Activated B cell treated with CpG ODN at 0.5 μM for 24 hours (primary cell): Measurements from ENCODE around the gene HS6ST3. TPM values are rescaled to one million over a fixed set of nuclear protein-coding genes. Genes with fewer than 3 reads are reported as not detected.

Experiments
- ATAC-seq: fragments of 200-7000 bp; cut with Tn5 transposase; one replicate; pipeline ENCODE4 v1.10.0; 2021; ENCODE audit warnings: low read depth, mild to moderate bottlenecking, moderate library complexity
- CTCF ChIA-PET: fragments of 350-600 bp; sonication (Branson Sonifier 250); formaldehyde crosslinking; loops from one replicate; lab custom pipeline; 2021; ENCODE audit warnings: antibody characterized with exemption; lab: Charles Lee
- POLR2A ChIA-PET: fragments of 350-600 bp; sonication (Branson Sonifier 250); formaldehyde crosslinking; loops from one replicate; lab custom pipeline; 2021; ENCODE audit warnings: antibody characterized with exemption; lab: Charles Lee
- DNase-seq: peaks from one replicate; pipeline ENCODE4 v3.0.0; 2022
- H3K27ac Mint-ChIP-seq: one replicate; pipeline ENCODE4 v1.8.0; 2020; ENCODE audit warnings: mixed read lengths
- H3K27me3 Mint-ChIP-seq: one replicate; pipeline ENCODE4 v1.8.0; 2021; ENCODE audit warnings: mixed read lengths
- H3K36me3 Mint-ChIP-seq: one replicate; pipeline ENCODE4 v1.8.0; 2021; ENCODE audit warnings: low read depth, mixed read lengths
- H3K4me1 Mint-ChIP-seq: one replicate; pipeline ENCODE4 v1.8.0; 2021; ENCODE audit warnings: mixed read lengths
- H3K4me3 Mint-ChIP-seq: one replicate; pipeline ENCODE4 v1.8.0; 2020; ENCODE audit warnings: mild to moderate bottlenecking, mixed read lengths
- H3K9me3 Mint-ChIP-seq: one replicate; pipeline ENCODE4 v1.8.0; 2020; ENCODE audit warnings: mixed read lengths
- intact Hi-C: fragments of 100-400 bp; cut with micrococcal nuclease; formaldehyde crosslinking; loops from one replicate; pipeline ENCODE4 v1.15.1; 2024
- total RNA-seq: library from RNA; stranded (reverse); gene quantifications from 2 replicates; pipeline ENCODE4 v1.2.3, GENCODE V29; 2022
- TF ChIP-seq, protein P1 (sequence below): fragments of 200-600 bp; IDR thresholded peaks from one replicate; pipeline ENCODE4 v1.8.0; 2022; ENCODE audit warnings: antibody characterized with exemption, mild to moderate bottlenecking

HS6ST3 gene
- total RNA-seq, 1 donor from 2014 or later: not detected

DNA sequence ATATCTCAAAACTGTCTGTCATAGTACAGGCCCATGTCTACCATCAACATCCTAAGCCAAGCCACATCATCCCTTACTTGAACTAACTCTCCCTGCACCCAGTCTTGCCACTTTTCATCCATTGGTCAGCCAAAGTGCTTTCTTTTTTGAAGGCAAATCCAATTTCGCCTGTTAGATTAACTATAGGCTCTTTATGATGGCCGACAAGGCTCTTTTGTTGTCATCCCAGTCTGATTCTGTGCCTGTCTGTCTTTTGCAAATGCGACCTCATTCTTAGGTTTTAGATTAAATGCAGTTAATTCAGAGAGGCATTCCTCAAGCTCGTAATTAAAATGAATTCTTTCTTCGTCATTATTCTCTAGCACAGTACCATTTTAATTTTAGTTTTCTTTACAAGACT lies 148.3 kb downstream of the HS6ST3 start:
- Mint-ChIP-seq H3K9me3 (peaks cover 3% of the 10 kb centered on the region), H3K27me3 (no peaks in the 10 kb centered on the region), H3K36me3 (no peaks in the 10 kb centered on the region), H3K4me1 (no peaks in the 10 kb centered on the region), H3K4me3 (no peak overlapping the region), H3K27ac (no peak overlapping the region)
- no peak for DNase-seq
- ChIA-PET POLR2A (no interaction called here), CTCF (no interaction called here)
- TF ChIP-seq, protein P1, sequence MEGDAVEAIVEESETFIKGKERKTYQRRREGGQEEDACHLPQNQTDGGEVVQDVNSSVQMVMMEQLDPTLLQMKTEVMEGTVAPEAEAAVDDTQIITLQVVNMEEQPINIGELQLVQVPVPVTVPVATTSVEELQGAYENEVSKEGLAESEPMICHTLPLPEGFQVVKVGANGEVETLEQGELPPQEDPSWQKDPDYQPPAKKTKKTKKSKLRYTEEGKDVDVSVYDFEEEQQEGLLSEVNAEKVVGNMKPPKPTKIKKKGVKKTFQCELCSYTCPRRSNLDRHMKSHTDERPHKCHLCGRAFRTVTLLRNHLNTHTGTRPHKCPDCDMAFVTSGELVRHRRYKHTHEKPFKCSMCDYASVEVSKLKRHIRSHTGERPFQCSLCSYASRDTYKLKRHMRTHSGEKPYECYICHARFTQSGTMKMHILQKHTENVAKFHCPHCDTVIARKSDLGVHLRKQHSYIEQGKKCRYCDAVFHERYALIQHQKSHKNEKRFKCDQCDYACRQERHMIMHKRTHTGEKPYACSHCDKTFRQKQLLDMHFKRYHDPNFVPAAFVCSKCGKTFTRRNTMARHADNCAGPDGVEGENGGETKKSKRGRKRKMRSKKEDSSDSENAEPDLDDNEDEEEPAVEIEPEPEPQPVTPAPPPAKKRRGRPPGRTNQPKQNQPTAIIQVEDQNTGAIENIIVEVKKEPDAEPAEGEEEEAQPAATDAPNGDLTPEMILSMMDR: no peak
- ATAC-seq: no peak
- intact Hi-C loops: no loop called here

DNA sequence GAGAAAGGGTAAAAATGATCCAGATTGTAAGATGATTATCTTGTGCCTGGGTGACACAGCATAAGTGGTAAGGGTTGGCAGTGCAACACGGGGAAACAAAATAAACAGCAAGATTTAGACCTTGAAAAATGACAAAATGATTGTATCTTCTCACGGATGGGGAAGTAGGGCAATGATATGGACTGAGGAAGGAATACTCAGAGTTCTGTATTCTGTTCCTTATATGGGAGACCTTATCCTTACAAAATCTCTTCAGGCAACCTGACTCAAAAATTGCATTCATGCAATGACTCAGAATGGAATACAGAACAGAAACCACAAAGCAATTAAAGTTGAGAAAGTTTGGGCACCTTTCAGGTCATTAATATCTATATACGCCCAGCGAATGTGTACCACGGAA lies 149.0 kb downstream of the HS6ST3 start:
- Mint-ChIP-seq H3K4me1 (no peaks in the 10 kb centered on the region), H3K27me3 (no peaks in the 10 kb centered on the region), H3K27ac (no peak overlapping the region), H3K4me3 (no peak overlapping the region), H3K9me3 (peaks cover 3% of the 10 kb centered on the region), H3K36me3 (no peaks in the 10 kb centered on the region)
- no peak for ATAC-seq
- TF ChIP-seq, protein P1: no peak
- CTCF ChIA-PET: no interaction called here
- no peak for DNase-seq
- POLR2A ChIA-PET: no interaction called here
- intact Hi-C loops: no loop called here

DNA sequence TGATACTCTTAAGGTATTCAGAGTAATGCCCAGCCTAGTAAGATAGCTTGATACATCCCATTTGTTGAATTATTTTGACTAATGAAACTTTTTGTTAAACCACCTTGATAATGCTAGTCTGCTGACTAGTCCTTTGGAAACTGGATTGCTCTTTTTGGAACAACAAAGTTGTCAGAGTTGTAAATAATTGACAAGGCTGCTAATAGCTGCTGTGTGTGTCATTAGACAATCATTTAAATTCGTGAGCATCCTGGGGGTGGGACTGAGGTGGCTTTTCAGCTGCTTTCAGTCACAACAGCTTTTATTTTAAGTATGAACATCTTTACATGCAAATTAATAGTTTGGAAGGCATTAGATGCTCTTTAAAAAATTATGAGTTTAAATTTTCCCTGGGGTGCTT lies 153.5 kb downstream of the HS6ST3 start:
- intact Hi-C loops: no loop called here
- POLR2A ChIA-PET: no interaction called here
- Mint-ChIP-seq H3K4me3 (no peak overlapping the region), H3K27me3 (no peaks in the 10 kb centered on the region), H3K9me3 (peaks cover 3% of the 10 kb centered on the region), H3K4me1 (no peaks in the 10 kb centered on the region), H3K36me3 (no peaks in the 10 kb centered on the region), H3K27ac (no peak overlapping the region)
- no peak for ATAC-seq
- no peak for DNase-seq
- CTCF ChIA-PET: no interaction called here
- TF ChIP-seq, protein P1: no peak

DNA sequence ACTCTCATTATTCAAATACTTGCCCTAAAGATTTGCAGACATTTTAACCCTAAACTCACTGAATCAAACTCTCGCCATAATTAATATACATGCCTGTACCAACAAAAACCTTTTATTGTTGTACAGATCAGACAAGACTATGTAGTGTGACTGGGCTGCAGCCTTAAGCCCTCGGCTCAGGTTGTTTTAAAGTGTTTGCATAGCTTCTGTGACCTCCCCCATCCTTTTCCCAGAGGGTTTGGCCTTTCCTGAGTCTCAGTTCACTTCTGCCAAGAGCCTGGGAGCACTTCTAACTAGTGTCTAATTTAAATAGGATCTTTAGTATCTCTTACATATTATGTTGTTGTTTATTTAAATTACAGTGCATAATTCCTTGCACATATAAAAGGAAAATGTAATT lies 158.2 kb downstream of the HS6ST3 start:
- no peaks in the 10 kb centered on the region for H3K4me1 Mint-ChIP-seq
- ATAC-seq: no peak

DNA sequence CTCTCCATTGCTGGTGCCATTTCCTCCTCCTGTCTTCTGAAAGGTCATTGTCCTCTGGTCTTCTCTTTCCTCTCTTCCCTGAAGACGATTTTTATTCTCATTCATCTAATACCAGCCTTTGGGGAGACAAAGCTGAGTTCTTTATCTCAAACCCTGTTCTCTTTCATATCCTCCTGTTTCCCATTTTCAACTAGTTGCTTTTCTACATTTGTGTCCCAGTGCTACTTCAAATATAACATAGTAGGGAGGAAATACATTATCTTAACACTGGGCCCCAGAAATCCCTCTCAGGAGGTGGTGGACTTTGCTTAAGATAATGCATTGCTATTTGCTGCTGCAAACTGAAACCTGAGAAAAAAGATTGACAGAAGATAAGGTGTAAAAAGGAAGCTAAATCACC lies 159.1 kb downstream of the HS6ST3 start:
- H3K4me3 Mint-ChIP-seq: no peak overlapping the region
- no peaks in the 10 kb centered on the region for H3K27me3 Mint-ChIP-seq
- ATAC-seq (no peak), DNase-seq (no peak)
- ChIA-PET CTCF (no interaction called here), POLR2A (no interaction called here)
- TF ChIP-seq, protein P1: no peak
- H3K9me3 Mint-ChIP-seq: peaks cover 5% of the 10 kb centered on the region
- no peak overlapping the region for H3K27ac Mint-ChIP-seq
- no peaks in the 10 kb centered on the region for H3K4me1 Mint-ChIP-seq
- H3K36me3 Mint-ChIP-seq: no peaks in the 10 kb centered on the region
- intact Hi-C loops: no loop called here

More for the DNA sequence above, 158.2 kb downstream of the HS6ST3 start:
- peaks cover 5% of the 10 kb centered on the region for H3K9me3 Mint-ChIP-seq
- TF ChIP-seq, protein P1: no peak
- H3K27ac Mint-ChIP-seq: no peak overlapping the region
- H3K27me3 Mint-ChIP-seq: no peaks in the 10 kb centered on the region
- ChIA-PET POLR2A (no interaction called here), CTCF (no interaction called here)
- intact Hi-C loops: no loop called here
- no peaks in the 10 kb centered on the region for H3K36me3 Mint-ChIP-seq
- no peak overlapping the region for H3K4me3 Mint-ChIP-seq
- no peak for DNase-seq
